ENCODE results near the gene MUS81. TPM values are rescaled to one million over a fixed set of nuclear protein-coding genes. Genes with fewer than 3 reads are reported as not detected.

MUS81 gene
- total and polyA plus RNA-seq, 2 of the 4 experiments (the other 2 are of a cell fraction), result 23.7 to 47.9 TPM

GRCh38 chr11:65888163-65888814 lies 28.1 kb downstream of the MUS81 start, which contains the start of gene FIBP:
Gene FIBP, minus strand, starts transcription at chr11:65888471. Its CDS starts 53 bp downstream, at chr11:65888418.
- Histone ChIP-seq H2AK5ac (ENCODE audit: low read depth, low read length) (peak within 1 kb of the TSS; percentile 90), H3K4me1 (ENCODE audit: control insufficient read depth, insufficient read depth, low read length) (peaks cover 17% of the 10 kb centered on the region), H3K79me1 (ENCODE audit: low read depth in 1 of 2, low read length in 2 of 2) (peaks cover 9 to 70% of the 10 kb centered on the region in 2 experiments), H4K5ac (ENCODE audit: low read depth, low read length) (peak within 1 kb of the TSS; percentile 78), H3K18ac (ENCODE audit: low read depth, low read length) (peak within 1 kb of the TSS; percentile 70), H3K4ac (ENCODE audit: low read depth, low read length) (peak within 1 kb of the TSS; percentile 98), H3K27ac (ENCODE audit: insufficient read depth, low read length) (peak within 1 kb of the TSS; percentile 93), H3K9ac (ENCODE audit: low read depth, low read length) (peak within 1 kb of the TSS; percentile 78), H3K23ac (ENCODE audit: low read depth, low read length) (peak within 1 kb of the TSS; percentile 99), H2BK120ac (ENCODE audit: low read depth, low read length) (peak within 1 kb of the TSS; percentile 87), H2BK15ac (ENCODE audit: low read depth, low read length) (peak within 1 kb of the TSS; percentile 65; the same call in 1 of the 3 replicates), H3K27me3 (ENCODE audit: control insufficient read depth, insufficient read depth, low read length) (no peaks in the 10 kb centered on the region), H3K36me3 (ENCODE audit: control insufficient read depth, insufficient read depth, low read length) (peaks cover 42% of the 10 kb centered on the region), H3K56ac (ENCODE audit: extremely low read depth, insufficient read depth, low read length) (peak within 1 kb of the TSS; percentile 96), H4K91ac (ENCODE audit: insufficient read depth, low read depth, low read length) (peak within 1 kb of the TSS; percentile 95), H4K20me1 (ENCODE audit: insufficient read depth, low read length) (peaks cover 49% of the 10 kb centered on the region), H3K4me2 (ENCODE audit: low read depth, low read length) (peak within 1 kb of the TSS; percentile 91), H3K9me1 (ENCODE audit: insufficient read depth, low read length) (no peaks in the 10 kb centered on the region), H3K4me3 (ENCODE audit: insufficient read depth, low read depth, low read length) (peak within 1 kb of the TSS; percentile 81), H3K9me3 (ENCODE audit: control insufficient read depth, insufficient read depth, low read length) (no peaks in the 10 kb centered on the region), H2BK20ac (ENCODE audit: low read depth, low read length) (peak within 1 kb of the TSS; percentile 5; the same call in 1 of the 2 replicates), H2AK9ac (replicated peaks; ENCODE audit: low read depth, low read length, poor library complexity) (peak within 1 kb of the TSS; percentile 98), H3K14ac (replicated peaks; ENCODE audit: low read depth, low read length) (peak within 1 kb of the TSS; percentile 99), H2BK5ac (ENCODE audit: low read depth, low read length, poor library complexity, severe bottlenecking) (peak within 1 kb of the TSS; percentile 87), H4K8ac (ENCODE audit: low read depth in 2 of 2, low read length in 2 of 2) (peak within 1 kb of the TSS; percentile 74 to 98), H2AFZ (replicated peaks; ENCODE audit: low read length, poor library complexity) (peak within 1 kb of the TSS; percentile 99)
- BruUV-seq (replicated peaks), result no TSS peak
- dilution Hi-C loops (cut with HindIII; ENCODE audit: low sequenced_read_pairs, unreplicated experiment), result no loop called here
- peak; percentile 67 for ATAC-seq (ENCODE audit: low read depth)
- in situ Hi-C loops (cut with MboI; ENCODE audit: low sequenced_read_pairs), result no loop called here
- POLR2A ChIA-PET (ENCODE audit: unreplicated experiment), result interaction anchor here (0.5 to 4.4 kb wide), 8 partner anchors 8 to 1110 kb away, joined by 3 to 20 read pairs (median 6); partner anchors contain the start of genes FOSL1 and SF1
- CTCF ChIA-PET, result interaction anchor here (0.7 to 2.1 kb wide), 18 partner anchors 9 to 176 kb away, joined by 3 to 8 read pairs (median 4); partner anchors contain the start of genes EFEMP2, FOSL1, KAT5 and MUS81
- WGBS, 2 experiments (ENCODE audit: extremely low coverage in 2 of 2, insufficient read length in 1 of 2), result 0% methylated on average over 14 of the region's 57 CpGs; no CpG with 5 or more reads in 1 of the 2 experiments
- intact Hi-C loops (cut with micrococcal nuclease), result loop anchor here (1.0 to 2.0 kb wide), 4 partner anchors 31 to 101 kb away; partner anchors contain the start of gene SART1
- TF ChIP-seq SMC3 (IDR thresholded peaks at IDR 0.05; ENCODE audit: low read depth, low read length) (peak; percentile 41), MAZ (IDR thresholded peaks at IDR 0.05; ENCODE audit: borderline replicate concordance, low read depth, low read length) (peak; percentile 98), NFE2L2 (IDR thresholded peaks at IDR 0.05; ENCODE audit: low read depth, low read length) (no peak), POLR2A (IDR thresholded peaks at IDR 0.05; ENCODE audit: low read depth, low read length) (peak; percentile 65), BHLHE40 (IDR thresholded peaks at IDR 0.05; ENCODE audit: low read depth, low read length) (0 out of 2 replicates have a peak, but pooled peaks have one; percentile 28), CTCF (conservative IDR thresholded peaks at IDR 0.05; ENCODE audit: low read depth, low read length) (peak; percentile 83), RFX5 (IDR thresholded peaks at IDR 0.05; ENCODE audit: low read depth, low read length) (no peak), MXI1 (IDR thresholded peaks at IDR 0.05; ENCODE audit: borderline replicate concordance, low read depth, low read length) (0 out of 2 replicates have a peak, but pooled peaks have one; percentile 44)
- peak; percentile 96 for DNase-seq

Data from IMR-90 (cell line).